Measurements from ENCODE around the gene PSME2. TPM values are rescaled to one million over a fixed set of nuclear protein-coding genes. Genes with fewer than 3 reads are reported as not detected.
A peak's percentile ranks its signal among the peaks of the same experiment; 100 is the strongest.

PSME2 gene
- total and polyA plus RNA-seq, 9 of the 15 experiments (the other 6 are each of a cell fraction or from before 2014, with no cell fraction given), result 111 to 579 (median 159) TPM

GRCh38 chr14:24160850-24161804, 14.7 kb upstream of the PSME2 start, which contains the start of gene IRF9 (continued):
- peak; percentile 98 for TF ChIP-seq TFE3 (CRISPR knock-in tag; IDR thresholded peaks at IDR 0.05)
- no peak for TF ChIP-seq ZNF197 (CRISPR knock-in tag; IDR thresholded peaks at IDR 0.05; ENCODE audit: low read depth)
- TF ChIP-seq KLF10 (CRISPR knock-in tag; IDR thresholded peaks at IDR 0.05), result no peak
- peak; percentile 46 for TF ChIP-seq L3MBTL2 (IDR thresholded peaks at IDR 0.05)
- no peak for TF ChIP-seq SNIP1 (IDR thresholded peaks at IDR 0.05; ENCODE audit: low read depth)
- no peak for TF ChIP-seq ILK (tag; IDR thresholded peaks at IDR 0.05; ENCODE audit: borderline replicate concordance, low read depth)
- no peak for TF ChIP-seq HOMEZ (CRISPR knock-in tag; IDR thresholded peaks at IDR 0.05)
- no peak for TF ChIP-seq BRF1 (IDR thresholded peaks at IDR 0.05; ENCODE audit: borderline replicate concordance, extremely low read depth, insufficient read length)
- TF ChIP-seq ZNF717 (CRISPR knock-in tag; IDR thresholded peaks at IDR 0.05), result no peak
- TF ChIP-seq PHF20 (IDR thresholded peaks at IDR 0.05; ENCODE audit: partially characterized antibody), result no peak
- no peak for TF ChIP-seq YBX1 (IDR thresholded peaks at IDR 0.05)
- peak; percentile 76 for TF ChIP-seq LCOR (CRISPR knock-in tag; IDR thresholded peaks at IDR 0.05)
- TF ChIP-seq IRF1 (CRISPR knock-in tag; IDR thresholded peaks at IDR 0.05; ENCODE audit: borderline replicate concordance), result no peak
- TF ChIP-seq E2F6 (IDR thresholded peaks at IDR 0.05; ENCODE audit: borderline replicate concordance in 1 of 2, extremely low read depth in 1 of 2, insufficient read depth in 1 of 2, insufficient read length in 1 of 2, low read depth in 1 of 2, low read length in 1 of 2, poor library complexity in 1 of 2, severe bottlenecking in 1 of 2), result no peak
- no peak for TF ChIP-seq NCOA2 (IDR thresholded peaks at IDR 0.05; ENCODE audit: partially characterized antibody in 2 of 2)
- no peak for TF ChIP-seq SETDB1 (IDR thresholded peaks at IDR 0.05; ENCODE audit: low read length)

Data from K562 (cell line).